ENCODE data around the gene TBXAS1.

The TBXAS1 gene

DNA sequence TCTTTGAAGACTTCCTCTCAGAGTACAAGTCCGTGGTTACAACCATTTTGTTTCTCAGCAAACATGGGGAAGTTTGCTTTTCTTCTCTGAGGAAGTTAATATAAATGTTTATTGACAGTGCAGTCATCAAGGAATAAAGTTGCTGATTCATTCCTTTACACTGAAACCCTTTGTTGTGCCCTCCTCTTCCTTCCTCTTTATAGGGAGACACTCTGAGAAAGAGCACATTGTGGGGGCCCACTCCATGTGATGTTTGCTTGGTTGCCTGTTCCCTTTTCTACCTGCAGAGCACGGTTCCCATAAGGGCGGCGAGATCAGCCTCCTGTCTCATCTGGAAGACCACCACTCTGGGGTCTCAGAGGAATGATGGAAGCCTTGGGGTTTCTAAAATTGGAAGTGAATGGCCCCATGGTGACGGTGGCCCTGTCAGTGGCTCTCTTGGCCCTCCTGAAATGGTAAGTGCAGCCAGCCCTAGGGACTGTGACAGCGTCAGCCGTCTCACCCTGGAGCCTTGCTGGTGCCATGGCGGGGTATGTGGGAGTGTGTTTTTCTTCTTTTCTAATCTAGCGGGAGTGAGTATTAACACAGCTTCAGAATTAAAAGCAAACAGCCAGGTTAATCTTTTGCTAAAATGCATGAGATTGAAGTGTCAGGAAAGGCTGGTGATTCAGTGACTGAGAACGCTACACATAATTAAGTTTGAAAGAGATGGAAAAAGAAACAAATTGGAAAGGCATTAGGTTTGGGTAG is at the start of gene TBXAS1:
Gene TBXAS1 (plus strand): TSS at position 240 of the 750 bp plus-strand sequence. CDS start 127 bp downstream, at position 367.
- DNase-seq (ENCODE audit: low read depth, low spot score), result no peak

DNA sequence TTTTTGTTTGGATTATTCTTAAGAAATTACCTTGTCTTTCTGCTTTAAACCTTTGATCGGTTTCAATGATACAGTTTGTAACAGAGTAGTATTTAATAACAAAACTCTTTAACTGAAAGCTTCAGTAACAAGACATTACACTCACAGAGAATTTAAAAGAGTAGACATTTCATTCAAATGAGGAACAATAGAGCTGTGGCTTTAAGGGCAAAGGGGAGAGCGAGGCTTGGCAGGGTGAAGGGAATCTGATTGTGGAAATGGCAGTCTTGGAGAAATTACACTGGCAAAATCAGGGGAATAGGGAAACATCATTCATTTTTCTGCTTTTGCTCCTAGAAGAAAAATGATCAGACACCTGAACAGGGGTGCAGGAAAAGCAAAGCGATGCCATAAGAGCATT is 46.1 kb upstream of the TBXAS1 start:
- no peak for TF ChIP-seq EZH2 (IDR thresholded peaks at IDR 0.05)
- H3K27ac ChIP-seq, result no peak overlapping the region
- DNase-seq (ENCODE audit: low read depth, low spot score), result no peak

More for the DNA sequence above, at the start of gene TBXAS1:
- Histone ChIP-seq H3K36me3 (ENCODE audit: insufficient read depth, low read length) (no peaks in the 10 kb centered on the region), H3K9me3 (ENCODE audit: low read depth, low read length) (no peaks in the 10 kb centered on the region), H3K4me3 (no peak within 1 kb of the TSS), H3K9ac (ENCODE audit: insufficient read length) (no peak within 1 kb of the TSS), H3K27ac (no peak within 1 kb of the TSS)
- no peak for TF ChIP-seq EZH2 (IDR thresholded peaks at IDR 0.05)
- no peak for TF ChIP-seq POLR2AphosphoS5 (IDR thresholded peaks at IDR 0.05; ENCODE audit: borderline replicate concordance, low read depth, low read length)
- TF ChIP-seq FOXP2 (optimal IDR thresholded peaks at IDR 0.05; ENCODE audit: control extremely low read depth, extremely low read length, insufficient read depth), result no peak

DNA sequence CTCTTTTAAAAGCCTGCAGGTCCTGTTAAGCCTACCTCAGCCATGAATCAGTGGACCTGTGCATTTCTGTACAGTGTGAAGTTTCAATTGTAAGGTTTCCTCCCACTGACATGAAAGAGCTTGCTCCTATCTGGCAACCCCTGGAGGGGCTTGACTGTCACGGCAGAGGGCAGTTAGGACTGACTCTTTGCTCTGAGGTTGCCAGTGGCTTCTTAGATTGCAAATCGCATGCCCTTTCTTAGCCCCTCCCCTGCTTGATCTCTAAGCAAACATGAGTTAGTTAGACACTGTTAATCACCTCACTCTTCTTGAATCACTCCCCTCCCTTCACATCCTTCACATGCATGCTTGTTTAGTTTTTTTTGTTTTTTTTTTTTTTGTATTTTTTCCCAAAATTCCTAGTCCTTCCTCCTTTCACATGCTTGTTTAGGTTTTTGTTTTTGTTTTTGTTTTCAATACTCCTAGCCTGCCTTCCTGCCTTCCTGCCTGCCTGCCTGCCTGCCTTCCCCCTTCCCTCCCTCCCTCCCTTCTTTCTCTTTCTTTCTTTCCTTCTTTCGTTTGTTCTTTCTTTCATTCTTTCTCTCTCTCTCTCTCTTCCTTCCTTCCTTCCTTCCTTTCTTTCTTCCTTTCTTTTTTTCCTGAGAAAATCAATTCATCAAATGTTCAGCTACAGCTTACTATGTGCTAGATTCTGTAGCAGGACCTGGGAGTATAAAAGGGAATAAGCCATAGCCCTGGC is 45.2 kb upstream of the TBXAS1 start:
- no peak overlapping the region for H3K4me3 ChIP-seq
- TF ChIP-seq FOXP2 (optimal IDR thresholded peaks at IDR 0.05; ENCODE audit: control extremely low read depth, extremely low read length, insufficient read depth) (no peak), POLR2AphosphoS5 (IDR thresholded peaks at IDR 0.05; ENCODE audit: borderline replicate concordance, low read depth, low read length) (no peak), EZH2 (IDR thresholded peaks at IDR 0.05) (no peak)
- H3K27ac ChIP-seq, result no peak overlapping the region
- H3K9ac ChIP-seq (ENCODE audit: insufficient read length), result no peak overlapping the region
- H3K9me3 ChIP-seq (ENCODE audit: low read depth, low read length), result no peaks in the 10 kb centered on the region
- H3K36me3 ChIP-seq (ENCODE audit: insufficient read depth, low read length), result no peaks in the 10 kb centered on the region
- no peak for DNase-seq (ENCODE audit: low read depth, low spot score)

More for the DNA sequence above, 46.1 kb upstream of the TBXAS1 start:
- no peak overlapping the region for H3K4me3 ChIP-seq
- H3K9ac ChIP-seq (ENCODE audit: insufficient read length), result no peak overlapping the region
- no peaks in the 10 kb centered on the region for H3K9me3 ChIP-seq (ENCODE audit: low read depth, low read length)
- no peaks in the 10 kb centered on the region for H3K36me3 ChIP-seq (ENCODE audit: insufficient read depth, low read length)

DNA sequence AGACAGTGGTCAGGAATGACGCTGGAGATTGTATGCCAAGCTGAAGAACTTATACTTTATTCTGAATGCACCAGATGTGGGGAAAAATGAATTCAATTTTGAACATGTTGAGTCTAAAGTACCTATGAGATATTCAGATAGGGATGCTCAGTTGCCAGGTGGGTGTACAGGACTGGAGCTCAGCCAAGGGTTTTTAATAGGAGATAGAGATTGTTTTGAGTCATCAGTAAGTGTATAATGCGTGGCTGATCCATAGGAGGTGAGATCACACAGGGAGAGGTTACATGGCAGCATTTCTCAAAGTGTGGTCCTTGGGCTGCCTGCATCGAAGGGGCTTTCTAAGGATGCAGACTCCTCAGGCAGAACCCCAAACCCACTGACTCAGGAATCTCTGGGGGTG is 44.4 kb upstream of the TBXAS1 start:
- Histone ChIP-seq H3K4me3 (no peak overlapping the region), H3K27ac (no peak overlapping the region), H3K9me3 (ENCODE audit: low read depth, low read length) (no peaks in the 10 kb centered on the region), H3K9ac (ENCODE audit: insufficient read length) (no peak overlapping the region), H3K36me3 (ENCODE audit: insufficient read depth, low read length) (no peaks in the 10 kb centered on the region)
- DNase-seq (ENCODE audit: low read depth, low spot score), result no peak
- TF ChIP-seq EZH2 (IDR thresholded peaks at IDR 0.05), result no peak
- TF ChIP-seq POLR2AphosphoS5 (IDR thresholded peaks at IDR 0.05; ENCODE audit: borderline replicate concordance, low read depth, low read length), result no peak
- TF ChIP-seq FOXP2 (optimal IDR thresholded peaks at IDR 0.05; ENCODE audit: control extremely low read depth, extremely low read length, insufficient read depth), result no peak

DNA sequence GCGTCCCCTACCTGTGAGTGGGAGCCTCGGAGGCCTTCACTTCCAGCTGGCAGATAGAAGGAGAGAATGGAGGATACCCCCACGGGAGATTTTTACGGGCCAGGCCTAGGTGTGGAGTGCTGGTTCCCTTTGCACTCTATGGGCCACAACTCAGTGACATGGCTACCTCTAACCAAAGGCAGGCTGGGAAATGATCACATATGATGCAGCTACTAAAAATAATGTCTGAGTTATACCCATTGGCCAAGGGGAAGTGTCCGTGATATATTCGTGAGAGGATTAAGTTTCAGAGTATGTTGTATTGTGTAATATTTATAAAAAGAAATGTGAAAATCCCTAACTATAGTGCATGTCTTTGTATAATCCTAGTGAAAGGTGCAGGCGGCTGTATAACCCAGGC is 37.7 kb upstream of the TBXAS1 start:
- no peak overlapping the region for H3K4me3 ChIP-seq
- no peak for TF ChIP-seq POLR2AphosphoS5 (IDR thresholded peaks at IDR 0.05; ENCODE audit: borderline replicate concordance, low read depth, low read length)
- no peak for TF ChIP-seq FOXP2 (optimal IDR thresholded peaks at IDR 0.05; ENCODE audit: control extremely low read depth, extremely low read length, insufficient read depth)
- TF ChIP-seq EZH2 (IDR thresholded peaks at IDR 0.05), result no peak
- no peak for DNase-seq (ENCODE audit: low read depth, low spot score)

DNA sequence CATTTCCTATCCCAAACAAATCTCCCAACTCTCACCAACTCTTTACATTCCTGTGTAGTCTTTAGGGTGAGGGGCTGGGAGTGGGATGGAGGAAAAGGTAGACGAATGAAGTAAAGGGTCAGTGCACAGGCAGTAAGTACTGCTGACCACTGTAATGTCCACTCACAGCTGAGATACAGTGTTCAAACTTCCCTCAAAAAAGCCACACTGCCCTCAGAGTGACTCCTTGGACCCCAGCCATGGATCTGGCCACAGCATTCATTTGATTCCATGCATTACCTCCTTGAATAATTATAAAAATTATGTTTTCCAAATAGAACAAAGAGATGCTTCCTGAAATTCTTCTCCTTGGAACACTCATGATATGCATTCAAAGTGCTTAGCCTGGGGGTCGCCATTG is 31.5 kb upstream of the TBXAS1 start:
- no peak overlapping the region for H3K27ac ChIP-seq
- TF ChIP-seq FOXP2 (optimal IDR thresholded peaks at IDR 0.05; ENCODE audit: control extremely low read depth, extremely low read length, insufficient read depth), result no peak
- TF ChIP-seq EZH2 (IDR thresholded peaks at IDR 0.05), result no peak
- TF ChIP-seq POLR2AphosphoS5 (IDR thresholded peaks at IDR 0.05; ENCODE audit: borderline replicate concordance, low read depth, low read length), result no peak
- H3K4me3 ChIP-seq, result no peak overlapping the region
- H3K36me3 ChIP-seq (ENCODE audit: insufficient read depth, low read length), result no peaks in the 10 kb centered on the region
- no peaks in the 10 kb centered on the region for H3K9me3 ChIP-seq (ENCODE audit: low read depth, low read length)
- DNase-seq (ENCODE audit: low read depth, low spot score), result no peak
- no peak overlapping the region for H3K9ac ChIP-seq (ENCODE audit: insufficient read length)

More for the DNA sequence above, 37.7 kb upstream of the TBXAS1 start:
- Histone ChIP-seq H3K36me3 (ENCODE audit: insufficient read depth, low read length) (no peaks in the 10 kb centered on the region), H3K27ac (no peak overlapping the region), H3K9me3 (ENCODE audit: low read depth, low read length) (no peaks in the 10 kb centered on the region), H3K9ac (ENCODE audit: insufficient read length) (no peak overlapping the region)

DNA sequence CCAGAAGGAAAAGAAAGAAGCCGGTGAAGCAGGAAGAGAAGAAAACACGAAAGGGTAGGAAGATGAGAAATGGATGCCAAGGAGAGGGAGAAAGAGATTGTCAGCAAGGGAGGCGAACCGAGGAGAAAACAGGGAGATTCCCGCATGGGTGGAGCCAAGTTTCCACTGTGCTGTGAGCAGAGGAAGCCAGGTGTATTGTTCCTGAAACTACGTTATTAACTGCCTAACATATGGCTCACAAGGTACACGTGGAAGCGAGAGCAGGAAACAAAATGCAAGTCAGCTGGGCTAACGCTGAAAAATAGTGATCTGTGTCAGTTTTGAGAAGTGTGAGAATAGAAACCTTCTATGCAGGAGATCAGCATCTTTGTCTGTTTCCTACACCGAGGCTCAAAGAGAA is 30.8 kb upstream of the TBXAS1 start:
- Histone ChIP-seq H3K4me3 (no peak overlapping the region), H3K36me3 (ENCODE audit: insufficient read depth, low read length) (no peaks in the 10 kb centered on the region), H3K27ac (no peak overlapping the region), H3K9ac (ENCODE audit: insufficient read length) (no peak overlapping the region), H3K9me3 (ENCODE audit: low read depth, low read length) (no peaks in the 10 kb centered on the region)
- DNase-seq (ENCODE audit: low read depth, low spot score), result no peak
- TF ChIP-seq POLR2AphosphoS5 (IDR thresholded peaks at IDR 0.05; ENCODE audit: borderline replicate concordance, low read depth, low read length) (no peak), EZH2 (IDR thresholded peaks at IDR 0.05) (no peak), FOXP2 (optimal IDR thresholded peaks at IDR 0.05; ENCODE audit: control extremely low read depth, extremely low read length, insufficient read depth) (no peak)

DNA sequence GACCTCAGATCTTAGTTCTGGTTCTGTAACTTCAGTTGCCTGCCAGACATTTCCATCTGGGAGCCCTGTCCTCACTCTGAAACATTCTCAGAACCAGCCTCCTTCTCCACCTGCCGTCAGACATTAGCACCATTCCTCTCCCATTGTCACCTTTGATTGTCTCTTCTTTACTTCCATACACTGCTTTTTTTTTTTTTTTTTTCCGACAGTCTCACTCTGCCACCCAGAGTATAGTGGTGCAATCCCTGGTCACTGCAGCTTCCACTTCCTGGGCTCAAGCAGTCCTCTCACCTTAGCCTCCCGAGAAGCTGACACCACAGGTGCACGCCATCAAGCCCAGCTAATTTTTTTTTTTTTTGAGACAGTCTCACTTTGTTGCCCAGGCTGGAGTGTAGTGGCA is 30.2 kb upstream of the TBXAS1 start:
- TF ChIP-seq FOXP2 (optimal IDR thresholded peaks at IDR 0.05; ENCODE audit: control extremely low read depth, extremely low read length, insufficient read depth), result no peak
- no peak for TF ChIP-seq EZH2 (IDR thresholded peaks at IDR 0.05)
- no peak for TF ChIP-seq POLR2AphosphoS5 (IDR thresholded peaks at IDR 0.05; ENCODE audit: borderline replicate concordance, low read depth, low read length)
- no peak for DNase-seq (ENCODE audit: low read depth, low spot score)
- H3K36me3 ChIP-seq (ENCODE audit: insufficient read depth, low read length), result no peaks in the 10 kb centered on the region
- H3K9ac ChIP-seq (ENCODE audit: insufficient read length), result no peak overlapping the region
- no peak overlapping the region for H3K27ac ChIP-seq
- H3K4me3 ChIP-seq, result no peak overlapping the region
- H3K9me3 ChIP-seq (ENCODE audit: low read depth, low read length), result no peaks in the 10 kb centered on the region

Measured in SK-N-MC (cell line).